ENCODE results near the gene R3HDML. TPM values are rescaled to one million over a fixed set of nuclear protein-coding genes. Genes with fewer than 3 reads are reported as not detected.
A peak's percentile ranks its signal among the peaks of the same experiment; 100 is the strongest.

Gene R3HDML
- total and polyA plus RNA-seq, 3 donors from 2014 or later, result 0.38 to 0.62 TPM; not detected in 1

GRCh38 chr20:44392776-44393607 lies 56.1 kb downstream of the R3HDML start:
- Histone ChIP-seq H3K27ac (peak overlapping the region in 1 of 2 donors; percentile 45), H3K36me3 (ENCODE audit: low read depth, missing control alignments) (no peaks in the 10 kb centered on the region), H3K9me3 (no peaks in the 10 kb centered on the region), H3K4me3 (no peak overlapping the region), H3K4me1 (peaks cover 13% of the 10 kb centered on the region), H3K27me3 (no peaks in the 10 kb centered on the region)
- TF ChIP-seq, protein P1, sequence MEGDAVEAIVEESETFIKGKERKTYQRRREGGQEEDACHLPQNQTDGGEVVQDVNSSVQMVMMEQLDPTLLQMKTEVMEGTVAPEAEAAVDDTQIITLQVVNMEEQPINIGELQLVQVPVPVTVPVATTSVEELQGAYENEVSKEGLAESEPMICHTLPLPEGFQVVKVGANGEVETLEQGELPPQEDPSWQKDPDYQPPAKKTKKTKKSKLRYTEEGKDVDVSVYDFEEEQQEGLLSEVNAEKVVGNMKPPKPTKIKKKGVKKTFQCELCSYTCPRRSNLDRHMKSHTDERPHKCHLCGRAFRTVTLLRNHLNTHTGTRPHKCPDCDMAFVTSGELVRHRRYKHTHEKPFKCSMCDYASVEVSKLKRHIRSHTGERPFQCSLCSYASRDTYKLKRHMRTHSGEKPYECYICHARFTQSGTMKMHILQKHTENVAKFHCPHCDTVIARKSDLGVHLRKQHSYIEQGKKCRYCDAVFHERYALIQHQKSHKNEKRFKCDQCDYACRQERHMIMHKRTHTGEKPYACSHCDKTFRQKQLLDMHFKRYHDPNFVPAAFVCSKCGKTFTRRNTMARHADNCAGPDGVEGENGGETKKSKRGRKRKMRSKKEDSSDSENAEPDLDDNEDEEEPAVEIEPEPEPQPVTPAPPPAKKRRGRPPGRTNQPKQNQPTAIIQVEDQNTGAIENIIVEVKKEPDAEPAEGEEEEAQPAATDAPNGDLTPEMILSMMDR (IDR thresholded peaks at IDR 0.05), result no peak
- no peak for TF ChIP-seq POLR2A (IDR thresholded peaks at IDR 0.05)
- 37 to 51% methylated on average over 5 of the region's 5 CpGs for WGBS, 2 donors
- intact Hi-C loops (cut with DNase I; ENCODE audit: low total_unique reads), result no loop called here
- peak; percentile 43 for DNase-seq

- Histone ChIP-seq H3K27me3 (no peaks in the 10 kb centered on the region), H3K4me3 (no peak overlapping the region), H3K36me3 (ENCODE audit: low read depth, missing control alignments) (no peaks in the 10 kb centered on the region), H3K27ac (peak overlapping the region in 1 of 2 donors; percentile 45), H3K9me3 (no peaks in the 10 kb centered on the region), H3K4me1 (peaks cover 13% of the 10 kb centered on the region)
- WGBS, 2 donors, result 72 to 77% methylated on average over 9 of the region's 9 CpGs
- intact Hi-C loops (cut with DNase I; ENCODE audit: low total_unique reads), result no loop called here
- DNase-seq, result no peak
- TF ChIP-seq POLR2A (IDR thresholded peaks at IDR 0.05), result no peak
- TF ChIP-seq, protein P1 (IDR thresholded peaks at IDR 0.05), result no peak
These were observed 57.0 kb downstream of the R3HDML start for GRCh38 chr20:44393608-44394451.

DNA sequence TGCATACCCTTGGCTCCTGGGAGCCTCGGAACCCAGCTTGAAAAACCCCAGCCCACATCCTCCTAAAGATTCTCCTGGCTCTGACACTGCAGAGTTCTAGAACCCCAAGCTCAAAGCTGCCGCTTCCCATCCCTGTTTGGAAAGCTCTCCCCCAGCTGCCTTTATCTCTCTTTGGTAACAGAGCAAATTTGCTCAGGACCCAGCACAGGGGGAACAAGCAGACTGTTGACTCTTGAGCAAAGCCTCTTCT lies 57.5 kb downstream of the R3HDML start:
- Histone ChIP-seq H3K9me3 (no peaks in the 10 kb centered on the region), H3K4me1 (peaks cover 13% of the 10 kb centered on the region), H3K4me3 (no peak overlapping the region), H3K36me3 (ENCODE audit: low read depth, missing control alignments) (no peaks in the 10 kb centered on the region), H3K27me3 (no peaks in the 10 kb centered on the region), H3K27ac (peak overlapping the region in 1 of 2 donors; percentile 45)
- DNase-seq, result peak; percentile 56
- intact Hi-C loops (cut with DNase I; ENCODE audit: low total_unique reads), result no loop called here
- 51% methylated on average over 2 of the region's 2 CpGs for WGBS, 2 donors
- TF ChIP-seq, protein P1 (IDR thresholded peaks at IDR 0.05), result no peak
- no peak for TF ChIP-seq POLR2A (IDR thresholded peaks at IDR 0.05)

DNA sequence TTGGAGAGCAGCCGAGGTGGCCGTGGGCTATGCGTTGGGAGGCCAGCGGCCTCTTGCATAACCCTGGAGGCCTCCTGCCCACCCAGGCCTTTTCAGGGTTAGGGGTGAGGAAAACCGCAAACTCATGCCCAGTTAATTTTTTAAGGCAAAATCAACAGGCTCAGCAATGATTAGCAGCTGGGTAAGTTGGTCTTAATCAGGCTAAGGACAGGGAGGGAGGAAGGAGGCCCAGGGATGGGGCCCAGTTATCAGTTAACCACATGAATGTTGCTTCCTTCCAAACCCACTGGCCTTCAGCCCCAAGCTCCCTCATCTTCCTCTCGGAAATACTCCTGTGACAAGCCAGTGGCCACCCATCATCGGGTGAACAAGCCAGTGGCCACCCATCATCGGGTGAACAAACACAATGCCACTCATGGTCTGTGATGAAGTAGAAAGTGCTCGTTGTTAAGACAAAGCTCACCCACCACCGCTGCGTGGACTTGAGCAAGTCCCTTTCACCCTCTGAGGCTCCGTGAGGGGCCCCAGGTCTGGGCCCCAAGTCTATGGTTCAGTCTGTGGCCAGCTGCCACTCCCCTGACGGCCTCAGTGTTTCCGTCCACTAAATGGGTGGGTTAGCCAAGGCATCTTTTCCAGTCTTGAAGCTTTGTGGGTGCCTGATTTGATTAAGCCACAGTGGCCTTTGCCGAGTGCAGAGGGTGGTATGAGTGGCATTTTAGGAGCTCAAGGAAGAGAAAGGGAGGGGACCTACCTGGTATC lies 58.0 kb downstream of the R3HDML start:
- no peaks in the 10 kb centered on the region for H3K27me3 ChIP-seq
- TF ChIP-seq, protein P1 (IDR thresholded peaks at IDR 0.05), result no peak
- H3K27ac ChIP-seq, result peak overlapping the region in 1 of 2 donors; percentile 45
- H3K9me3 ChIP-seq, result no peaks in the 10 kb centered on the region
- DNase-seq, result no peak
- 65 to 68% methylated on average over 8 to 15 of the region's 15 CpGs for WGBS, 2 donors
- peaks cover 13% of the 10 kb centered on the region for H3K4me1 ChIP-seq
- H3K4me3 ChIP-seq, result no peak overlapping the region
- no peaks in the 10 kb centered on the region for H3K36me3 ChIP-seq (ENCODE audit: low read depth, missing control alignments)
- intact Hi-C loops (cut with DNase I; ENCODE audit: low total_unique reads), result no loop called here
